ENCODE measurements around the gene OR56B1.

Gene OR56B1

GRCh38 chr11:5694642-5695041 lies 41.6 kb upstream of the OR56B1 start:
- no peak for DNase-seq (ENCODE audit: low read depth)
- no peak for TF ChIP-seq CTCF (IDR thresholded peaks at IDR 0.05; ENCODE audit: low read depth, low read length, missing control alignments)
- no peak overlapping the region for H3K4me3 ChIP-seq (ENCODE audit: low read depth, low read length)

GRCh38 chr11:5695580-5695979 lies 40.7 kb upstream of the OR56B1 start:
- no peak overlapping the region for H3K4me3 ChIP-seq (ENCODE audit: low read depth, low read length)
- DNase-seq (ENCODE audit: low read depth), result no peak
- TF ChIP-seq CTCF (IDR thresholded peaks at IDR 0.05; ENCODE audit: low read depth, low read length, missing control alignments), result no peak

- H3K4me3 ChIP-seq (ENCODE audit: low read depth, low read length), result no peak overlapping the region
- TF ChIP-seq CTCF (IDR thresholded peaks at IDR 0.05; ENCODE audit: low read depth, low read length, missing control alignments), result no peak
These were observed 40.0 kb upstream of the OR56B1 start for GRCh38 chr11:5696210-5696609.

GRCh38 chr11:5698281-5698680 lies 38.0 kb upstream of the OR56B1 start:
- H3K4me3 ChIP-seq (ENCODE audit: low read depth, low read length), result no peak overlapping the region
- TF ChIP-seq CTCF (IDR thresholded peaks at IDR 0.05; ENCODE audit: low read depth, low read length, missing control alignments), result no peak
- no peak for DNase-seq (ENCODE audit: low read depth)

More at GRCh38 chr11:5696210-5696609, 40.0 kb upstream of the OR56B1 start:
- no peak for DNase-seq (ENCODE audit: low read depth)

GRCh38 chr11:5700421-5701054 lies 35.7 kb upstream of the OR56B1 start:
- no peak overlapping the region for H3K4me3 ChIP-seq (ENCODE audit: low read depth, low read length)
- TF ChIP-seq CTCF (IDR thresholded peaks at IDR 0.05; ENCODE audit: low read depth, low read length, missing control alignments), result no peak
- DNase-seq (ENCODE audit: low read depth), result no peak

GRCh38 chr11:5701055-5701577 lies 35.1 kb upstream of the OR56B1 start:
- DNase-seq (ENCODE audit: low read depth), result no peak
- H3K4me3 ChIP-seq (ENCODE audit: low read depth, low read length), result no peak overlapping the region
- no peak for TF ChIP-seq CTCF (IDR thresholded peaks at IDR 0.05; ENCODE audit: low read depth, low read length, missing control alignments)
